HG03103 (cell line): ENCODE data around the gene TLK1.

ENCODE experiments used
- ATAC-seq: cut with Tn5 transposase; IDR thresholded peaks from one replicate; pipeline ENCODE4 v1.9.1; 2021; ENCODE audit warnings: low read depth; ENCODE audit not compliant: unreplicated experiment

TLK1 gene

DNA sequence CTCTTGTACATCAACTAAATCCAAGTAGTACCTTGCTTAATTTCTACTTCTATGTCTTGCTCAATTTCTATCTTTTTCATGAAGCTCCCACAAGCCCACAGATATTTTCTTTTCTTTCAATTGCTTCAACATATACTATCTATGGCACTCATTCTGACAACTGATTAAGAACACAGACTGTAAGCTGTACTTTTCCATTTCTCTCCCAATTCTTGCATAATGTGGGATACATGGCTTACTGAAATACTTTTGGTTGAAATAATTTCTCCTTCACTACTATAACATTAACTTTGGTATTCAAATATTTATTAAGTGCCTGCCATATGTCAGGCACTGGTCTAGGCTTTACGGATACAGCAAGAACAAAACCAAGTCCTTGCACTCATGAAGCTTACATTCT lies 146.8 kb downstream of the TLK1 start:
- no peak for ATAC-seq

- ATAC-seq, result no peak
These were observed 151.3 kb downstream of the TLK1 start for GRCh38 chr2:171009386-171009785.

DNA sequence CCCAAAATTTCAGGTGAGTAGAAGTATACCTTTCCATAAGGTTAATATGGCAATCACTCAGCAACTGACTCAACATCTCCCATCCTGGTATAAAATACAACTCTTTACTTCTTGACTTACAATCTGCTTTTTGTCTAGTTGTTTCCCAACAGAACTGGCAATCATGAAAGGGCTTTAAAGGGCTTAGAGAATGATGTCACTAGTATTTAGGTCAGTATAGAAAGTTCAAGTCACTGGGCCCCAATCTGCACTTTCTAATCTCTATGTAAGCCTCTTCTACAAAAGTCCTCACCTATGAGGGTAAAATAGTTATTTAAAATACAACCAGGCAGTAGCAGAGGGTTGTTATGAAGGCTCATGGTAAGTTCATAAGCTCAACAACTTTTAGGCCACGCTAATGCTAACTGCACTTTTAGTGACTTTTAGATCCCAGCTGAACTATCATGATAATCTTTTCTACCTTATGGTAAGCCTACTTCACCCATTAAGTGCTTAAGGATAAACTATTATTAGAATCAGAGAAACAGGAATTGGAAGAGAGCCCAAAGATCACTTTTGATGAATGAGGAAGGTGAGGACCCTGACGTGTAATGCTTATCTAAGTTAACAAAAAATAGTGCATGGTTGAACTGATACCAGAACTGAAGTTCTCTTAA lies 152.0 kb downstream of the TLK1 start:
- ATAC-seq, result no peak

- no peak for ATAC-seq
These were observed 155.9 kb downstream of the TLK1 start for GRCh38 chr2:171004833-171005232.

DNA sequence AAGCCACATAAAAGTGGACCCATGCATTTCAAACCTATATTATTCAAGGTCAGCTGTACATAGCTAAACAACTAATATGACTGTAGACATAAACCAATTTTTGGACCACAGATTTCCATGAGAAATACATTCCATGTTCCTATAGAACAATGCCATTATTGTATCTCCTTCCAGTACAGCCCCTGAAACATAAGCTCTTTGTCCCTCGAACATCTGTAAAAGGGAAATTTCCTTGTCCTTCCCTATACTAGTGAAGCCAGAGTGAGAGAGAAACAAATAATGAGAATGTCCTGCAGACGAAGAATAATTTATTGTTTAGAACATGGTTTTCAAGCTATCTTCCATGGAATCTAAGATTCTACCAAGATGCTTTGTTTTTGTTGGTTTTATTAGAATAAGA lies 156.3 kb downstream of the TLK1 start:
- no peak for ATAC-seq

GRCh38 chr2:170999654-171000053 lies 161.0 kb downstream of the TLK1 start:
- no peak for ATAC-seq

GRCh38 chr2:170997893-170998597 lies 162.6 kb downstream of the TLK1 start:
- ATAC-seq, result no peak

DNA sequence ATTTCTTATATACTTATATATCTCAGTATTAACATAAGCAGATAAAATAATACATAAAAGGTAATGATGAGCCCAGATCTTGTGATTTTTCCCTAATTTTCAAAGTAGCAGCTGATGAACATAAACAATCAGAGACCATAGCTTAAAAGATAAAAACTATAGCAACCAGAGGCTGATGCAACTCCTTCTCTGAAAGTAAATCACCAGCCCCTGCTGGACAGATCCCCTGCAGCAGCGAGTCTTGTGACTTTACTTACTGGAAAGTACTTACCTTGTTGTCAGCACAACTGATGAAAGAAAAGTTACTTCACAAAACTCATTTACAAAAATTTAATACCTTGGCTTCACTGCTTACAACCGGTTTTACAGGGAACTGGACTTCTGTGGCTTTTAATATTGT lies 164.4 kb downstream of the TLK1 start:
- no peak for ATAC-seq

GRCh38 chr2:170991398-170992182 lies 169.1 kb downstream of the TLK1 start:
- ATAC-seq, result no peak

GRCh38 chr2:170986566-170987258 lies 174.0 kb downstream of the TLK1 start:
- no peak for ATAC-seq

- ATAC-seq, result no peak
These were observed 175.3 kb downstream of the TLK1 start for GRCh38 chr2:170985407-170985806.

- no peak for ATAC-seq
These were observed 176.6 kb downstream of the TLK1 start for GRCh38 chr2:170984079-170984478.

- no peak for ATAC-seq
These were observed 184.8 kb downstream of the TLK1 start for GRCh38 chr2:170975943-170976270.

GRCh38 chr2:170975127-170975942 lies 185.4 kb downstream of the TLK1 start:
- ATAC-seq, result no peak

DNA sequence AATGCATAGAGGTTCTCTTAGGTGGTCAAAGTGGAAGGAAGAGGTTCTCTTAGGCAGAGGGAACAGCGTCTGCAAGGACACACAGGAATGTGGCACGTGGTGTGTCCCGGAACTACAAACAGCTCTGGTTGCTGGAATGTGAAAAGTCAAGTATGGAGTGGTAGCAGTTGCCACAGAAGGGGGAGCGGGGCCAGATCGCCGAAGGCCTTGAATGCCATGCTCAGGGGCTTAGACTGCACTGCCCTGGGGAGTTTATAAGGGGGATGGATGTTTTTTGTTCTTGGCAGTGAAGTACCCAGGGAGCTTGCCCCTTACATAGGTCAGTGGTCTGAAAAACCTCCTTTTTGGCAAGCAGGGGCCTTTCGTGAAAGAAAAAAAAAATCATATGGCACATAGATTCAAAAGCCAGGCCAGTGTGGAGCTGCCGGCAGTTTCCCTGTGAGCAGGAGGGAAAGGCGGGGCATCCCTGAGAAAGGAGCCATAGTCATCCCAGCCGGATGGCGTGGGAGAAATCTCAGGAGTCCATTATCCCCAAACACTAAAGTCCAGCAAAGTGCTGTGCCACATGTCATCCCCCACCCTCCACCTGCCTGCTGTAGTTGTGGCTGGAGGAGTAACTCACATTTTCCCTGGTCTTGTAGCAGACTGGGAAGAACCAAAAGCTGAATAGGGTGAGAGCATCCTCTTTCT lies 186.2 kb downstream of the TLK1 start:
- no peak for ATAC-seq

GRCh38 chr2:170973492-170974303 lies 187.0 kb downstream of the TLK1 start:
- ATAC-seq, result peak; percentile 90

- ATAC-seq, result no peak
These were observed 187.5 kb downstream of the TLK1 start for GRCh38 chr2:170973225-170973491.

GRCh38 chr2:170972296-170973224 lies 188.1 kb downstream of the TLK1 start:
- no peak for ATAC-seq
